HepG2 (cell line): ENCODE measurements around the gene NRN1L. TPM values are rescaled to one million over a fixed set of nuclear protein-coding genes. Genes with fewer than 3 reads are reported as not detected.

Experiments used
- ATAC-seq: fragments of 200-7000 bp; cut with Tn5 transposase; 3 replicates; pipeline ENCODE4 v1.9.1; 2020; ENCODE audit warnings: mild to moderate bottlenecking, moderate library complexity
- BruUV-seq: library from RNA; stranded (reverse); fragments of 400-500 nt; replicated peaks from 2 replicates; lab custom pipeline; 2021; lab: Mats Ljungman, UMichigan
- CTCF ChIA-PET: fragments of 300-600 bp; formaldehyde crosslinking; extraction: SDS; loops from one replicate; lab custom pipeline; 2021; ENCODE audit warnings: low total read pairs, inconsistent platforms, low intra/inter-chr PET ratio; lab: Yijun Ruan, JAX
- POLR2A ChIA-PET: fragments of 350-600 bp; sonication (Branson Sonifier 250); formaldehyde crosslinking; loops from one replicate; lab custom pipeline; 2020; ENCODE audit warnings: antibody characterized with exemption, inconsistent platforms; lab: Yijun Ruan, JAX
- DNase-seq: peaks from one replicate; pipeline ENCODE4 v3.0.0-alpha.2; 2015; ENCODE audit warnings: low spot score
- FAIRE-seq: peaks from 3 replicates; lab custom pipeline; 2011; peaks lifted over from hg19 to GRCh38; lab: Jason Lieb, UNC
- H2AFZ ChIP-seq: one replicate; pipeline ENCODE4 v1.6.1; 2011; ENCODE audit warnings: low read length, inconsistent platforms
- H3K27ac ChIP-seq: fragments of 300-600 bp; 3 replicates; pipeline ENCODE4 v1.8.0; 2011; ENCODE audit warnings: mixed run types, mild to moderate bottlenecking, mixed read lengths, low read length, inconsistent platforms; ENCODE audit not compliant: insufficient read depth; ENCODE audit errors: extremely low read length
- H3K27me3 ChIP-seq, 2 experiments: fragments of 200-600 bp in 1 of 2; 2 replicates in 1 of 2; 3 replicates in 1 of 2; pipeline versions ENCODE4 v1.6.0 to v1.8.0; 2011; ENCODE audit warnings: low read length in 2 of 2, mild to moderate bottlenecking in 2 of 2, moderate library complexity in 2 of 2, inconsistent platforms in 1 of 2; ENCODE audit not compliant: insufficient read depth in 2 of 2, control insufficient read depth in 1 of 2
- H3K36me3 ChIP-seq, 2 experiments: fragments of 200-600 bp in 1 of 2; replicated peaks in 1 of 2; 2 replicates in 1 of 2; 3 replicates in 1 of 2; pipeline versions ENCODE4 v1.5.1 to v1.8.0; 2011; ENCODE audit warnings: low read length in 2 of 2, inconsistent platforms in 1 of 2; ENCODE audit not compliant: insufficient read depth in 2 of 2, control insufficient read depth in 1 of 2
- H3K4me1 ChIP-seq: 2 replicates; pipeline ENCODE4 v1.5.1; 2012; ENCODE audit warnings: low read length, inconsistent platforms; ENCODE audit not compliant: insufficient read depth
- H3K4me2 ChIP-seq: 2 replicates; pipeline ENCODE4 v1.6.0; 2011; ENCODE audit warnings: low read depth, low read length, inconsistent platforms
- H3K4me3 ChIP-seq, 3 experiments: fragments of 200-600 bp in 1 of 3; sonication (generic), shearing (Covaris generic) in 1 of 3; replicated peaks in 1 of 3; 2 replicates each; pipeline ENCODE4 v1.5.1; 2011 to 2016; ENCODE audit warnings: low read length in 3 of 3, inconsistent platforms in 2 of 3, low read depth in 2 of 3, mild to moderate bottlenecking in 2 of 3, control low read depth in 1 of 3, mixed read lengths in 1 of 3; ENCODE audit not compliant: insufficient read depth in 1 of 3
- H3K79me2 ChIP-seq: one replicate; pipeline ENCODE4 v1.6.1; 2011; ENCODE audit warnings: low read length, inconsistent platforms; ENCODE audit not compliant: insufficient read depth
- H3K9ac ChIP-seq: 2 replicates; pipeline ENCODE4 v1.6.0; 2011; ENCODE audit warnings: mild to moderate bottlenecking, low read depth, low read length, inconsistent platforms; ENCODE audit not compliant: insufficient read depth
- H3K9me3 ChIP-seq: 2 replicates; pipeline ENCODE4 v1.5.1; 2012; ENCODE audit warnings: mild to moderate bottlenecking, low read length
- H4K20me1 ChIP-seq: 2 replicates; pipeline ENCODE4 v1.6.0; 2011; ENCODE audit warnings: inconsistent platforms, mild to moderate bottlenecking, low read length, moderate library complexity; ENCODE audit not compliant: insufficient read depth
- ARNT2 ChIP-seq: sonication (generic); formaldehyde crosslinking; IDR thresholded peaks from 2 replicates; pipeline ENCODE4 v1.8.0; 2022; ENCODE audit warnings: mild to moderate bottlenecking, low read depth, missing genetic modification reagents, moderate library complexity
- LCORL ChIP-seq, 2 experiments: fragments of 450-650 bp in 1 of 2; sonication (generic) in 1 of 2; formaldehyde crosslinking in 1 of 2; IDR thresholded peaks; 2 replicates each; pipeline versions ENCODE4 v1.5.0 to v1.6.1; 2017 to 2020; ENCODE audit warnings: antibody characterized with exemption in 1 of 2, missing genetic modification reagents in 1 of 2
- PHF5A ChIP-seq: IDR thresholded peaks from one replicate; pipeline ENCODE4 v1.6.1; 2018; ENCODE audit warnings: low read depth, missing genetic modification reagents; ENCODE audit not compliant: unreplicated experiment
- TGIF2 ChIP-seq: IDR thresholded peaks from 2 replicates; pipeline ENCODE4 v1.6.1; 2016; ENCODE audit warnings: control low read depth, missing compliant biosample characterization
- U2AF1 ChIP-seq: fragments of 200-400 bp; formaldehyde crosslinking; optimal IDR thresholded peaks from 2 replicates; pipeline ENCODE3; 2017; ENCODE audit warnings: mild to moderate bottlenecking, low read depth, low read length
- ZNF292 ChIP-seq: sonication (generic); formaldehyde crosslinking; IDR thresholded peaks from 2 replicates; pipeline ENCODE4 v1.8.1; 2022; ENCODE audit warnings: mild to moderate bottlenecking, low read depth, missing genetic modification reagents, borderline replicate concordance
- ZNF30 ChIP-seq: sonication (generic); formaldehyde crosslinking; IDR thresholded peaks from 2 replicates; pipeline ENCODE4 v1.5.0; 2020; ENCODE audit warnings: mild to moderate bottlenecking, missing genetic modification reagents
- ZNF441 ChIP-seq: sonication (generic); formaldehyde crosslinking; IDR thresholded peaks from 2 replicates; pipeline ENCODE4 v1.7.0; 2021; ENCODE audit warnings: missing genetic modification reagents, borderline replicate concordance
- ZNF670 ChIP-seq: sonication (generic); formaldehyde crosslinking; IDR thresholded peaks from 2 replicates; pipeline ENCODE4 v1.8.0; 2022; ENCODE audit warnings: mild to moderate bottlenecking, missing genetic modification reagents, borderline replicate concordance
- ZNF720 ChIP-seq: sonication (generic); formaldehyde crosslinking; IDR thresholded peaks from 2 replicates; pipeline ENCODE4 v1.4.0; 2020; ENCODE audit warnings: missing genetic modification reagents
- WGBS: methylation state at CpG from one replicate; pipeline ENCODE4 v1.1.6; 2017; ENCODE audit warnings: low lambda C conversion rate; 5-methylcytosine and 5-hydroxymethylcytosine counted together
- in situ Hi-C: cut with HindIII; loops from 2 replicates; pipeline ENCODE4 v1.10.0; 2017; ENCODE audit warnings: low pct_unique_long_range_greater_than_20kb; ENCODE audit not compliant: extremely low pct_ligation_motif_present
- intact Hi-C: fragments of 100-400 bp; cut with micrococcal nuclease; formaldehyde crosslinking; loops from one replicate; pipeline ENCODE4 v1.10.0; 2022; ENCODE audit not compliant: unreplicated experiment
- polyA plus RNA-seq, 8 experiments: library from polyadenylated mRNA; depleted of rRNA in 3 of 8; stranded (reverse) in 7 of 8; unstranded in 1 of 8; fragments of >200 nt; fragmentation: Illumina TruSeq in 4 of 8; extraction: Trizol in 4 of 8; gene quantifications; 2 replicates each; pipeline versions ENCODE4 v1.2.1 to v1.2.3, GENCODE V29; 2011 to 2016; ENCODE audit warnings: low read depth in 4 of 8, missing spikeins in 1 of 8, mixed read lengths in 1 of 8; ENCODE audit not compliant: insufficient read depth in 1 of 8
- total RNA-seq, 5 experiments: library from RNA; depleted of rRNA; stranded (reverse); fragments of >200 nt; fragmentation: Illumina TruSeq; extraction: Trizol; gene quantifications; 2 replicates each; pipeline ENCODE4 v1.2.3, GENCODE V29; 2016; ENCODE audit warnings: low read depth in 1 of 5
- TF ChIP-seq, protein P1 (sequence below): sonication (generic); formaldehyde crosslinking; IDR thresholded peaks from 2 replicates; pipeline ENCODE4 v1.9.0; 2021; ENCODE audit warnings: mild to moderate bottlenecking, missing genetic modification reagents
- TF ChIP-seq, protein P2 (sequence below): sonication (generic); formaldehyde crosslinking; IDR thresholded peaks from 2 replicates; pipeline ENCODE4 v1.5.0; 2020; ENCODE audit warnings: mild to moderate bottlenecking, missing genetic modification reagents
- TF ChIP-seq, protein P3 (sequence below): sonication (generic); formaldehyde crosslinking; IDR thresholded peaks from 2 replicates; pipeline ENCODE4 v1.4.0; 2020; ENCODE audit warnings: missing genetic modification reagents

The NRN1L gene
- total and polyA plus RNA-seq, 2 of the 13 experiments (the other 11 are each of a cell fraction or from before 2014, with no cell fraction given): 0.53 to 1.2 TPM

- Histone ChIP-seq H3K36me3 (peaks cover 2 to 6% of the 10 kb centered on the region in 2 experiments; a peak in 2 of 5 replicates), H3K4me3 (peak overlapping the region; percentile 86 to 97 (median 97)), H3K9ac (peak overlapping the region; percentile 67), H3K4me1 (peaks cover 30% of the 10 kb centered on the region), H3K79me2 (peaks cover 24% of the 10 kb centered on the region), H3K9me3 (no peaks in the 10 kb centered on the region), H3K27me3 (no peaks in the 10 kb centered on the region; a peak in 1 of 5 replicates), H2AFZ (no peak overlapping the region), H3K27ac (peak overlapping the region; percentile 35), H4K20me1 (no peaks in the 10 kb centered on the region), H3K4me2 (peak overlapping the region; percentile 99)
- intact Hi-C loops: loop anchor here (1.0 kb wide), 2 partner anchors 8 to 105 kb away; no protein-coding TSS in a partner anchor
- TSS peak; percentile 22 for BruUV-seq
- FAIRE-seq (peak; percentile 4), ATAC-seq (peak; percentile 8), DNase-seq (no peak)
- in situ Hi-C loops: loop anchor here (10.0 kb wide), 1 partner anchor 270 kb away; the partner anchor contains the start of genes ACD, C16orf86, ENKD1 and PARD6A
- POLR2A ChIA-PET: interaction anchor here (0.6 to 4.6 kb wide), 32 partner anchors 9 to 373 kb away, joined by 3 to 40 read pairs (median 5); partner anchors contain the start of genes ACD, CTCF, DDX28 and DPEP2
- CTCF ChIA-PET: interaction anchor here (2.4 kb wide), 1 partner anchor 119 kb away, joined by 6 read pairs; no protein-coding TSS in a partner anchor
- 7% methylated on average over 11 of the region's 13 CpGs for WGBS
- TF ChIP-seq LCORL (IDR thresholded peaks at IDR 0.05) (no peak), LCORL (CRISPR knock-in tag; IDR thresholded peaks at IDR 0.05) (peak; percentile 14; the same call in 1 of the 2 replicates), ZNF441 (CRISPR knock-in tag) (0 out of 2 replicates have a peak, but pooled peaks have one; percentile 5), ARNT2 (0 out of 2 replicates have a peak, but pooled peaks have one; percentile 42), U2AF1 (peak; percentile 12), ZNF292 (no peak), PHF5A (CRISPR knock-in tag) (no peak), ZNF720 (CRISPR knock-in tag) (0 out of 2 replicates have a peak, but pooled peaks have one; percentile 5), ZNF30 (CRISPR knock-in tag) (0 out of 2 replicates have a peak, but pooled peaks have one; percentile 23), ZNF670 (CRISPR knock-in tag) (no peak), TGIF2 (CRISPR knock-in tag) (0 out of 2 replicates have a peak, but pooled peaks have one; percentile 17)
- TF ChIP-seq, protein P1, sequence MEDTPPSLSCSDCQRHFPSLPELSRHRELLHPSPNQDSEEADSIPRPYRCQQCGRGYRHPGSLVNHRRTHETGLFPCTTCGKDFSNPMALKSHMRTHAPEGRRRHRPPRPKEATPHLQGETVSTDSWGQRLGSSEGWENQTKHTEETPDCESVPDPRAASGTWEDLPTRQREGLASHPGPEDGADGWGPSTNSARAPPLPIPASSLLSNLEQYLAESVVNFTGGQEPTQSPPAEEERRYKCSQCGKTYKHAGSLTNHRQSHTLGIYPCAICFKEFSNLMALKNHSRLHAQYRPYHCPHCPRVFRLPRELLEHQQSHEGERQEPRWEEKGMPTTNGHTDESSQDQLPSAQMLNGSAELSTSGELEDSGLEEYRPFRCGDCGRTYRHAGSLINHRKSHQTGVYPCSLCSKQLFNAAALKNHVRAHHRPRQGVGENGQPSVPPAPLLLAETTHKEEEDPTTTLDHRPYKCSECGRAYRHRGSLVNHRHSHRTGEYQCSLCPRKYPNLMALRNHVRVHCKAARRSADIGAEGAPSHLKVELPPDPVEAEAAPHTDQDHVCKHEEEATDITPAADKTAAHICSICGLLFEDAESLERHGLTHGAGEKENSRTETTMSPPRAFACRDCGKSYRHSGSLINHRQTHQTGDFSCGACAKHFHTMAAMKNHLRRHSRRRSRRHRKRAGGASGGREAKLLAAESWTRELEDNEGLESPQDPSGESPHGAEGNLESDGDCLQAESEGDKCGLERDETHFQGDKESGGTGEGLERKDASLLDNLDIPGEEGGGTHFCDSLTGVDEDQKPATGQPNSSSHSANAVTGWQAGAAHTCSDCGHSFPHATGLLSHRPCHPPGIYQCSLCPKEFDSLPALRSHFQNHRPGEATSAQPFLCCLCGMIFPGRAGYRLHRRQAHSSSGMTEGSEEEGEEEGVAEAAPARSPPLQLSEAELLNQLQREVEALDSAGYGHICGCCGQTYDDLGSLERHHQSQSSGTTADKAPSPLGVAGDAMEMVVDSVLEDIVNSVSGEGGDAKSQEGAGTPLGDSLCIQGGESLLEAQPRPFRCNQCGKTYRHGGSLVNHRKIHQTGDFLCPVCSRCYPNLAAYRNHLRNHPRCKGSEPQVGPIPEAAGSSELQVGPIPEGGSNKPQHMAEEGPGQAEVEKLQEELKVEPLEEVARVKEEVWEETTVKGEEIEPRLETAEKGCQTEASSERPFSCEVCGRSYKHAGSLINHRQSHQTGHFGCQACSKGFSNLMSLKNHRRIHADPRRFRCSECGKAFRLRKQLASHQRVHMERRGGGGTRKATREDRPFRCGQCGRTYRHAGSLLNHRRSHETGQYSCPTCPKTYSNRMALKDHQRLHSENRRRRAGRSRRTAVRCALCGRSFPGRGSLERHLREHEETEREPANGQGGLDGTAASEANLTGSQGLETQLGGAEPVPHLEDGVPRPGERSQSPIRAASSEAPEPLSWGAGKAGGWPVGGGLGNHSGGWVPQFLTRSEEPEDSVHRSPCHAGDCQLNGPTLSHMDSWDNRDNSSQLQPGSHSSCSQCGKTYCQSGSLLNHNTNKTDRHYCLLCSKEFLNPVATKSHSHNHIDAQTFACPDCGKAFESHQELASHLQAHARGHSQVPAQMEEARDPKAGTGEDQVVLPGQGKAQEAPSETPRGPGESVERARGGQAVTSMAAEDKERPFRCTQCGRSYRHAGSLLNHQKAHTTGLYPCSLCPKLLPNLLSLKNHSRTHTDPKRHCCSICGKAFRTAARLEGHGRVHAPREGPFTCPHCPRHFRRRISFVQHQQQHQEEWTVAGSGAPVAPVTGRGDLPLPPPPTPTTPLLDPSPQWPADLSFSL (CRISPR knock-in tag): no peak
- TF ChIP-seq, protein P2, sequence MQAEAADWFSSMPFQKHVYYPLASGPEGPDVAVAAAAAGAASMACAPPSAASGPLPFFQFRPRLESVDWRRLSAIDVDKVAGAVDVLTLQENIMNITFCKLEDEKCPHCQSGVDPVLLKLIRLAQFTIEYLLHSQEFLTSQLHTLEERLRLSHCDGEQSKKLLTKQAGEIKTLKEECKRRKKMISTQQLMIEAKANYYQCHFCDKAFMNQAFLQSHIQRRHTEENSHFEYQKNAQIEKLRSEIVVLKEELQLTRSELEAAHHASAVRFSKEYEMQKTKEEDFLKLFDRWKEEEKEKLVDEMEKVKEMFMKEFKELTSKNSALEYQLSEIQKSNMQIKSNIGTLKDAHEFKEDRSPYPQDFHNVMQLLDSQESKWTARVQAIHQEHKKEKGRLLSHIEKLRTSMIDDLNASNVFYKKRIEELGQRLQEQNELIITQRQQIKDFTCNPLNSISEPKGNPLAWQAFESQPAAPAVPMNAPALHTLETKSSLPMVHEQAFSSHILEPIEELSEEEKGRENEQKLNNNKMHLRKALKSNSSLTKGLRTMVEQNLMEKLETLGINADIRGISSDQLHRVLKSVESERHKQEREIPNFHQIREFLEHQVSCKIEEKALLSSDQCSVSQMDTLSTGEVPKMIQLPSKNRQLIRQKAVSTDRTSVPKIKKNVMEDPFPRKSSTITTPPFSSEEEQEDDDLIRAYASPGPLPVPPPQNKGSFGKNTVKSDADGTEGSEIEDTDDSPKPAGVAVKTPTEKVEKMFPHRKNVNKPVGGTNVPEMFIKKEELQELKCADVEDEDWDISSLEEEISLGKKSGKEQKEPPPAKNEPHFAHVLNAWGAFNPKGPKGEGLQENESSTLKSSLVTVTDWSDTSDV (CRISPR knock-in tag): peak; percentile 96; the same call in 1 of the 2 replicates
- TF ChIP-seq, protein P3, sequence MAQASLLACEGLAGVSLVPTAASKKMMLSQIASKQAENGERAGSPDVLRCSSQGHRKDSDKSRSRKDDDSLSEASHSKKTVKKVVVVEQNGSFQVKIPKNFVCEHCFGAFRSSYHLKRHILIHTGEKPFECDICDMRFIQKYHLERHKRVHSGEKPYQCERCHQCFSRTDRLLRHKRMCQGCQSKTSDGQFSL (CRISPR knock-in tag): no peak
Measured at GRCh38 chr16:67935101-67935401, 50.4 kb downstream of the NRN1L start.
